AG04449 (cell line): Measurements from ENCODE around the gene RGS6.

Experiments used
- CTCF ChIA-PET: fragments of 350-600 bp; formaldehyde crosslinking; extraction: SDS; loops from one replicate; lab custom pipeline; 2021; ENCODE audit warnings: antibody characterized with exemption; lab: Yijun Ruan, JAX
- POLR2A ChIA-PET: fragments of 400-600, 350-600 bp; formaldehyde crosslinking; extraction: SDS; loops from one replicate; lab custom pipeline; 2020; ENCODE audit warnings: antibody characterized with exemption, inconsistent platforms; lab: Yijun Ruan, JAX
- DNase-seq: peaks from one replicate; pipeline ENCODE4 v3.0.0-alpha.2; 2010; ENCODE audit warnings: low read depth, low spot score
- H3K4me3 ChIP-seq: 2 replicates; pipeline ENCODE4 v1.5.1; 2011; ENCODE audit warnings: low read depth, mild to moderate bottlenecking, control low read depth, low read length
- CTCF ChIP-seq: IDR thresholded peaks from one replicate; pipeline ENCODE4 v1.5.1; 2011; ENCODE audit warnings: mild to moderate bottlenecking, moderate library complexity, low read length, control low read depth, inconsistent platforms; ENCODE audit not compliant: insufficient read depth; ENCODE audit errors: missing control alignments

Gene RGS6

GRCh38 chr14:72457641-72458040 is 525.4 kb downstream of the RGS6 start:
- ChIA-PET POLR2A (no interaction called here), CTCF (interaction anchor here (1.0 kb wide), 1 partner anchor 491 kb away, joined by 3 read pairs; no protein-coding TSS in a partner anchor)
- peak; percentile 38 for DNase-seq
- TF ChIP-seq CTCF = no peak
- no peak overlapping the region for H3K4me3 ChIP-seq

- ChIA-PET CTCF (interaction anchor here (1.3 kb wide), 1 partner anchor 8 kb away, joined by 3 read pairs; no protein-coding TSS in a partner anchor), POLR2A (no interaction called here)
- DNase-seq = no peak
- no peak overlapping the region for H3K4me3 ChIP-seq
- no peak for TF ChIP-seq CTCF
These were observed 529.8 kb downstream of the RGS6 start for GRCh38 chr14:72462056-72462455.

GRCh38 chr14:72463291-72463866 is 531.1 kb downstream of the RGS6 start:
- ChIA-PET CTCF (no interaction called here), POLR2A (no interaction called here)
- TF ChIP-seq CTCF = no peak
- no peak overlapping the region for H3K4me3 ChIP-seq
- DNase-seq = no peak

GRCh38 chr14:72464226-72464625 is 532.0 kb downstream of the RGS6 start:
- DNase-seq = no peak
- POLR2A ChIA-PET = no interaction called here
- CTCF ChIA-PET = no interaction called here
- no peak overlapping the region for H3K4me3 ChIP-seq
- TF ChIP-seq CTCF = no peak

GRCh38 chr14:72466325-72466724 is 534.1 kb downstream of the RGS6 start:
- H3K4me3 ChIP-seq = no peak overlapping the region
- TF ChIP-seq CTCF = no peak
- POLR2A ChIA-PET = no interaction called here
- DNase-seq = no peak
- CTCF ChIA-PET = no interaction called here

- no peak overlapping the region for H3K4me3 ChIP-seq
- no peak for DNase-seq
- CTCF ChIA-PET = no interaction called here
- POLR2A ChIA-PET = no interaction called here
- TF ChIP-seq CTCF = no peak
These were observed 539.1 kb downstream of the RGS6 start for GRCh38 chr14:72471346-72471745.
